PC-9 (cell line): ENCODE measurements around the gene COX4I2.

Source experiments
- CTCF ChIP-seq: fragments of 200-600 bp; sonication (generic); conservative IDR thresholded peaks from 2 replicates; pipeline ENCODE4 v1.6.1; 2017; ENCODE audit warnings: mixed run types, antibody characterized with exemption, mild to moderate bottlenecking, moderate library complexity
- EZH2 ChIP-seq: fragments of 200-600 bp; sonication (generic); IDR thresholded peaks from 2 replicates; pipeline ENCODE4 v1.8.0; 2017; ENCODE audit warnings: antibody characterized with exemption, low read depth

DNA sequence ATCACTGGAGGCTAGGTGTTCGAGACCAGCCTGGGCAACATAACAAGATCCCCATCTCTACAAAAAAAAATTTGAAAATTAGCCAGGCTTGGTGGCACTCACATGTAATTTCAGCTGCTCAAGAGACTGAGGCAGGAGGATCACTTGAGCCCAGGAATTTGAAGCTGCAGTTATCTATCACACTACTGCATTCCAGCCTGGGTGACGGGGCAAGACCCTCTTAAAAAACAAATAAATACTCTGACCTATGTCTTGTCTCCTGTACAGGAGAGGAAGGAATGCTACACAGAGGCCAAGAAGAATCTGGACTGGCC is 25.8 kb downstream of the COX4I2 start:
- TF ChIP-seq EZH2 (no peak), CTCF (no peak)
